Fibroblast of skin of left quadriceps (primary cell): ENCODE data around the gene HPCAL1.

Experiments
- DNase-seq, 2 experiments: peaks; one replicate each; pipeline ENCODE4 v3.0.0-alpha.2; 2013; ENCODE audit warnings: low read depth in 2 of 2

HPCAL1 gene

DNA sequence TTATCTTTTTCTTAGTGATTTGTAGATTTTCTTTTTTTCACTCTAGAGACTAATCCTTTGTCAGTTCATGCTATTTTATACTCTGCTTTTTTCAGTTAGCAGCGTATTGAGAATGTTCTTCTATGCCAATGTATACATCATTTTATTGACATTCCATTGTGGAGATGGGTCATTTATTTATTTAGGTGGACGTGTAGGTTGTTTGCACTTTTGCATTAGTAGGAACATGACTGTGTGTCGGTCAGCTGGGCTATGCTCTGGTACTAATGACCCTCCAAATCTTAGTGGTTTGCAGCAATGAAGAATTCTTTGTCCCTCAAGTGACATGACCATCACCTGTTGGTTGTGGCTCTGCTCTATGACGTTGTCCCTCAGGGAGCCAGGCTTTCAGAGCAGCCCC lies 33.6 kb downstream of the HPCAL1 start:
- no peak for DNase-seq

DNA sequence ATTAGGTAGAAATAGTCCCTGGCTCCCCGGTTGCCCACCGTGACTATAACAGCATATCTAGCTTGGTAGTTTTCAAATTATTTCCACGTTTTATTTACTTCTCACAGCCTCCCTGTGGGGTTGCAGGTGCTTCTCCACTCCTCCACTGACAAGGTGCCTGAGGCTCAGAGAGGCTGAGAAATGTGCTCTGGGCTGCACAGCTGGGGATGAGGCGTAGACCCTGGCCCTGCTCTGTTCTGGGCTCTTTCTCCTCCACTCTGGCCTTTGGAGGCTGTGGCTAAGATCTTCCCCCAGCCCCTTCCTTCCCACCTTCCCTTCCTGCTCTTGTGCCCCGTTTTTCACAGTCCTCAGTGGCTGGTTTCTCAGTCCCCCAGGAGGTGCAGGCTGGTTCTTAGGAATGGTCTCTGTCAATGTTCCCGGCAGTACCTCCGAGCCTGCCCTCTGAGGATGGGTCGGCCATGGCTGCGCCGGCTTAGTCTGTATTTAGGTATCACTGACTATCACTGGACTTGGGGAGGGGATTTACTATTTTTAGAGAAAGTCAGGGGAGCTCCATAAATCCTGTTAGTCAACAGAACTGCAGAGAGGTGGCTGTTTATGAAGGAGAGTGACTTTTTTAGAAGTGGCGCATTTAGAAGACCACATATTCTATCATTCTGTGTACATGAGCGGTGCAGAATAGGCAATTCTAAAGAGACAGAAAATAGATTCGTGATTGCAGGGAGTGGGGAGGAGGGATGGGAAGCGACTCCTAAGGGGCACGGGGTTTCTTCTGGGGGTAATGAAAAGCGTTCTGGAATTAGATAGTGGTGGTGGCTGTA lies 35.0 kb downstream of the HPCAL1 start:
- DNase-seq: no peak

DNA sequence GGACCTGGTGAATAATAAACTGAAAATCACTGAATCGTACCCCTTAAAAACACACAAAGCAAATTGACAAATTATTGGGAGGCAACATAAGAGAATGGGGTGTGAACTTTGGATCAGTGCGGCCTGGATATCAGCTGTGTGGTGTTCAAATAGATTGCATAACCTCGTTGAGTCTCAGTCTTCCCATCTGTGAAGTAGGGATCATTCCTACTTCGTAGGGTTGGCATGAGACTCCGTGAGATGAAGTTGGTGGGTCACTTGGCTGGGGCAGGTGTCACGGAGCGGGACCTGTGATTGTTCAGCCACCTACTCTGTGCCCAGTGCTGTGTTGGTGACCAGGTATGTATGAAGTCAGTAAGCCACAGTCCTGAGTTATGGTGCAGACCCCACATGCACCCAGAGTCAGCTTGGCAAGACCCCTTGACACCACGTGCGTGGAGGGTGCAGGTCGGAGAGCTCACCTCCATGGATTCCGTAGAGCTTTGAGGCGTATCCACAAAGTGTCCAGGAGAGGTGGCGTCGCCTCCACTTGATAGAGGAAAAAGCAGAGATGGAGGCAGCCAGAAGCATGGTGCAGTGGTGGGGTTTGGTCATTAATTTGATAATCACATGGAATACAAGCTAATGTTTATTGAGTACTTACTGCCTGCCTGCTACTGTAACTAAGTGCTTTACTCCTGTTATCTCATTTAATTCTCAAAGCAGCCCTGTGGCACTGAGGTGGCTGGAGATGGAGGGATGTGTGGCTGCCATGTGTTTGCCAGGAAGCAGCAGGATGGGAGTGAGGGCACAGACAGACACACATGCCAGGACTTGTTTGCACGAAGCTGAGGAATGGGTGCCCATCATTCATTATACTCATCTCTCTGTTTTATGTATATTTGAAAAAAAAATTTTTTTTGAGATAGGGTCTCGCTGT lies 35.8 kb downstream of the HPCAL1 start:
- DNase-seq: no peak

DNA sequence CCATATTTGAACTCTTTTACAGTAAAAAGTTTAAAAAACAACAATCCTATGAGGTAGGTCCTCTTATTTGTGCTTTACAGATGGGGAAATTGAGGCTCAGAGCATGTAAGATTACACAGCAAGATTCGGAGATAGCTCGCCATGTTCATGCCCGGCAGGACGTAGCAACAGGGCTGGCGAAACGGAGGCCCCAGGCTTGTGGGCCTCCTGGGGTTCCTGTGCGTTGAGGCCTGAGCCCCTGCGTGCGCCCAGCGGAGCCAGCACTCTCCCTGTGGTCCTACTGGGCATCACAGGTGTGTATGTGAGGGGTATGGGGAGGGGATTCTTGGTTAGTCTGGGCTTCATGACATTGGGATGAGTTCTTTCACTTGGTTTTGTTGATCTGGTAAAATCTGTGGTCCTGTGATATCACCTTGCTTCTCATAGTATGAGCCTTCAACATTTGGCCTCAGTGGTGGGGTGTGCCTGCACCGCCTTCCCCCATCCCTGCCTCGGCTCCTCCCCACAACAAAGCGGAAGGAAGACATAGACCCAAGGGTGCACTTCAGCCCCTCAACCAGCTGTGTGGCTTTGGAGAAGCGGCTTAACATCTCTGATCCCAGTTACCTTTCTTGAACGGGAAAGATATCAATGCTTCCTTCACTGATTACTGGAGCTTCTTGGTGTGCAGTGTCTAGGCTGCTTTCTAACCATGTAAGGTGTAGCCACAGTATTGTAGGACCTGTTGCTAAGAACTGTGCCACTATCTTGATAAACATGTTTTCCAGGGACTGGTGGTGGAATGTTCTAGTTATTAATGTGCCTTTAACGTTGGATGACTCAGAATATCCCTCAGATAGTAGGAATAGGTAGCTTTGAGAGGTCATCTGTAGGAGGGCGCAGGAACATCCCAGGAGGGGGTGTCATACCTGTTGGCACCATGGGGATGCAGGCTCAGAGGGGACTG lies 37.2 kb downstream of the HPCAL1 start:
- no peak for DNase-seq

DNA sequence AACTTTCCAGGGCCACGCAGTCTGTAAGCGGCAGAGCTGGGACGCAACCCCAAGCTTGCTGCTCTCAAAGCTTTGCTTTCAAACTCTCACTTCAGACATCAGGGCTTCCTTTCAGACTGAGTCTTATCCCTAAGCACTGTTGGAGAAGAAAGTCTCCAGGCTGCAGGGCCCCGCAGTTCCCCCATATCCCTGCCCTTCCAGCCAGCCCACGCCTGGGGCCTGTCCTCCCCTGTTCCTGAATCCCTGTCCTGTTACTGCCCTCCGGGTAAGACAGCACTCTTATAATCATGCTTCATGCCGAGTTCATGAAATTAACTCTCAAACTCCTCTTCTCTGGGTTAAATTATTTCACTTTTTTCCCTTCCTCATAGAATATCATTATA lies 37.9 kb downstream of the HPCAL1 start:
- no peak for DNase-seq

DNA sequence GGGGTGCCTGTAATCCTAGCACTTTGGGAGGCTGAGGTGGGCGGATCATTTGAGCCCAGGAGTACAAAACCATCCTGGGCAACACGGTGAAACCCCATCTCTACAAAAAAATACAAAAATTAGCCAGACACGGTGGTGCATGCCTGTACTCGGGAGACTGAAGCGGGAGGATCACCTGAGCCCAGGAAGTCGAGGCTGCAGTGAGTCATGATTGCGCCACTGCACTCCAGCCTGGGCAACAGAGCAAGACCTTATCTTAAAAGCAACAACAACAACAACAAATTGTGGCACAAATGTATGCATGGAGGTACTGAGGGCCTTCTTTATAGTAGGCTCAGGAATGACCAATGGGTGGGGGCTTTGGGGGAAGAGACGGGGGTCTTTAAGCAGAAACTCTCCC lies 38.5 kb downstream of the HPCAL1 start:
- DNase-seq: no peak

DNA sequence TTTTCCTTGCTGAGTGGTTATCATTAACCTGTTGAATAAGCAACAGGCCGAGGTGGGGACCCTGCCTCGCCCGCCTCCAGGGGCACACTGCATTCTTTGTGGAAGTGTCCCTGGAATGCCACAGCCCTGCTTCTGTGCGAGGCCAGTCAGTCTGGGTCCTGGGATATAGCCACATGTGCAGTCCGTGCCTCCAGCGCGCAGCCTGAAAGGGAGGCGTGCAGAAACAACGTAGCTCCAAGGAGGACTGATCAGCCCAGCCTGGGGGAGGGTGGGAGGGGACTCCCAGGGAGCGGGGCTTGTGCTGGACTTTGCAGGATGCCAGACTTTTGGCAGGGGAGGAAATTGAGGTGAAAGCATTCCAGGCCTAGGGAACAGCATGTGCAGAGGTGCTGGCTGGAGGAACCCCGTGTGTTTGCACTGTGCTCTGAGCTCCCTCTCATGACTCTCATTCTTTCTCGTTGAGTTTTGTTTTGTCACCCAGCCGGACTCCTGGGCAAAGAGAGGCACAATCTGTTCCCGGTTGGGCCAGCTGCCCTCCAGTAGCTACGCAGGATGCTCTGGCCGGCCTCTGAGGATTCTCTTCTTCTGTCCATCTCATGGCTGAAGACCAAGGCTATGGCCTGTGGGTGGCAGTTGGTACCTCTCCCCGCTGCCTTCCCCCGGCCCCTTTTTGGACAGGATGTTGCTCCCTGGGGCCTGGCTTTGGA lies 39.7 kb downstream of the HPCAL1 start:
- DNase-seq: no peak

DNA sequence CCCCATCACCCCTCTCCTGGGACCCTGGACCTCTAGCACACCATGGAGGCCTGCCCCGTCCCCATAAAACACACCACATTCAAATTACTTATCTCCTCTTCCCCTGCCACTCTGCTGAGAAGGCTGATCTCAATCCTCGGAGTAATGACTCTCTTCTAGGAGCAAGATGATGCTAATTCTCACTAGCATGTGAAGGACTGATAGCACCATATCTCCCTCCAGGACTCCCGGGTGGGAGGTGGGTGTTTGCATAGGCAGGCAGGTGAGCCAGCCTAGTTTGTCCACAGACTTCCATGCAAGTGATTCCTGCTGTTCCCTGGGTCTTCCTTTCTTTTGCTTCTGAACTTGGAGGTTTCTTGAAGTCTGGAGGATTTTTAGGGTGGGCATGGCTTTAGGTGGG lies 40.5 kb downstream of the HPCAL1 start:
- DNase-seq: no peak

DNA sequence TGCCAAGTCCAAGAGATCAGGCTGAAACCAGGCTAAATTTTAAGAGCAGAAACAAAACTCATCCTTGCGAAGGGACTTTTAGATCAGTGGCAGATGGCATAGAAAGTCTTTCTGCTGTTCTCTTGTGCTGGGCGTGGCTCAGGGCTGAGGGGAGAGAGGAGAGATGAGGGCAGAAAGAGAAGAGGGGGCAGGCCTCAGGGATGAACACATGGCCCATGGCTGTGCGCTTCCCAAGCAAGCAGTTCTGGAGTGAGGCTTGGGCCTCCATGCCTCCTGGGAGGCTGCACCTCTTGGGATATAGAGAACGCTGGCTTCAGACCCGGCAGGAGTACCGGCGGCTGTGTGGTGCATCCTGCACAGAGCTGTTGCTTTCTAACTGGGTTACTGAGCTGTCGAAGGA lies 41.0 kb downstream of the HPCAL1 start:
- no peak for DNase-seq

DNA sequence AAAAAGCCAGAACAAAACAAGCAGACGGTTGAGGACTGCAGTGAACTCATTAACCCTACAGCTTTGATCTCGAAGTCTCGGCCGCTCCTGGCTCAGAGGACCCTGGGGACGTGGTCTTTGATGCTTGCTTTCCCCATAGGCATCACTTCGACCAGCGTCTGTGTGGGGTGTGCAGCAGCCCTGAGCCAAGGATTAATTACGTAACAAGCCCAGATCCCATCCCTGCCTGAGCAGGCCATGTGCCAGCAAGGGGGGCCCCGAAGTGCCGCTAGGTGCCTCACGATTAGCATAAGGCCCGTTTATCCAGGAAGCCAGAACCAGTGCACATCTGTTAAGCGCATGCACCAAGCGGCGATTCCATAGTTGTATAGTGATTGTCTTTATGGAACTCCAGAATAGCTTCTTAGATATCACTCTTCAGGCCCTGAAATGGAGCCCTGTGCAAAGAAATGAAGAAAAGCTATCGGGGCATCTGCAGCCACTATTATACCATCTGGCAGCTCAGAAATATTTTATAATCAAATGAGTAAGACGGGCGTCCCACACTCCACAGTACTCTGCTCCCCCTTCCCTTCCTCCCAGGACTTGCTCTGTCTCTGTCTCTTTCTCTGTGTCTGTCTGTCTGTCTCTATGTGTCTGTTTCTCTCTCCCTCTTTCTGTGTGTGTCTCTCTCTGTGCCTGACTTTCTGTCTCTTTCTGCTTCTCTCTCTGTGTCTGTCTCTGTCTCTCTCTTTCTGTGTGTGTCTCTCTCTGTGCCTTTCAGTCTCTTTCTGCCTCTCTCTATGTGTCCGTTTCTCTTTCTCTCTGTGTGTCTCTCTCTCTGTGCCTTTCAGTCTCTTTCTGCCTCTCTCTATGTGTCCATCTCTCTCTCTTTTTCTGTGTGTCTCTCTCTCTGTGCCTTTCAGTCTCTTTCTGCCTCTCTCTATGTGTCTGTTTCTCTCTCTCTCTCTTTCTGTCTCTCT lies 41.7 kb downstream of the HPCAL1 start:
- no peak for DNase-seq

DNA sequence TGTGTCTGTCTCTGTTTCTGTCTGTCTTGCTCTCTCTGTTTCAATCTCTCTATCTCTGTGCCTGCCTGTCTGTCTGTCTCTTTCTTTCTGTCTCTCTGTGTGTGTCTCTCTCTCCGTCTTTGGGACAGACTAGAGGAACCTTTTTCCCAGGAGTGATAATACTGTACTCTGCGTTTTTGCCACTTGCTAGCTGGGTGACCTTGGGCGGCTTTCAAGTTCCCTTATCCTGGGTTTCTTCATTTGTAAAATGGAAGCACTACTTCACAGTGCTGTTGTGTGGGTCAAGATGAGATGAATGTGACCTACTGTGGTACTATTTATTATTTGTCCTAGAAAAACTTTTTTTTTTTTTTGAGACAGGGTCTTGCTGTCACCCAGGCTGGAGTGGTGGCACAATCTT lies 42.4 kb downstream of the HPCAL1 start:
- no peak for DNase-seq

DNA sequence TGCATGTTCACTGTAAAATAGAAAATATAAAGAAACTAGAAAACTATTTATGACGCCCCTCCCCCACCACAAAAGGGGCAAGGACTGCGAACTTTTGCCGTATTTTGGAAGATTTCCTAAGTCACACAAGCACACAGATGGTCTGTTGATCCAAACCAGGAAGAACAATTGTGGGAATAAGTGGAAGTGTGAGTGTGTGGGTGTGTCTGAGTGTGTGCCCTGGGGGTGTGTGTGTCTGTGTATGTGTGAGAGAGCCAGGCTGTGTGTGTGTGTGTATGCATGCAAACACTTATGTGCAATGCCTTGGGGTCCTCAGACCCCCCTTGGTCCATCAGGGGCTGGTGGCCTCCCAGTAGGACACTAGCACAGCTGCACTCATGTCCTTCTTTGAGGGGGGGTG lies 43.1 kb downstream of the HPCAL1 start:
- DNase-seq: no peak

DNA sequence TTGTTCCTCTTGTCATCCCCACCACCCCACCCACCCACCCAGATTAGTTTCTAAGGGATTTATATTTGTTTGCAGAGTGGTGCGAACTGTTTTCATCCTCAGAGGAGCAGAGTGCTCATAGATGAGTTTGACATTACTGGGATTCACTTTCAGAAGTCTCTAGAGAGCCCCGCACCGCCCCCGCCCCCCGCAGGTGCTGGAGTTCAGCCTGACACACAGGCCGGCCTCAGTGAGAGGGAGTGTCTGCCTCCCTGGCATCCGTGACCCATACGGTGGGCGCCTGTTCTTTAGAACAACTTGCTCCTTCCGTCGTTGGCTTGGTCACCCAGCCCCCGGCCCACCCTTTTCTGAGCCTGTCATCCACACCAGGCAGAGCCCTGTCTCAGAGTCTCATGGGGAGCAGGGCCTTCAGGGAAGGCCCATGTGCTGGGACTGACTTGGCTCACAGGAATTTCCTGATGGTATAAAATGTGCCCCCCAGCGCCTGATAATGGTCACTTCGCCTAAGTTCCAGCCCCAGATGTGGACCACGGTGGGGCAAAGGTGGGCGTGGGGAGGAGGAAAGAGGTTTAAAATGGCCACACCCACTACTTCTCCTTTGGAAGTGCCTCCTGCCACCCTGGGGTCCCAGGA lies 44.3 kb downstream of the HPCAL1 start:
- DNase-seq: no peak

DNA sequence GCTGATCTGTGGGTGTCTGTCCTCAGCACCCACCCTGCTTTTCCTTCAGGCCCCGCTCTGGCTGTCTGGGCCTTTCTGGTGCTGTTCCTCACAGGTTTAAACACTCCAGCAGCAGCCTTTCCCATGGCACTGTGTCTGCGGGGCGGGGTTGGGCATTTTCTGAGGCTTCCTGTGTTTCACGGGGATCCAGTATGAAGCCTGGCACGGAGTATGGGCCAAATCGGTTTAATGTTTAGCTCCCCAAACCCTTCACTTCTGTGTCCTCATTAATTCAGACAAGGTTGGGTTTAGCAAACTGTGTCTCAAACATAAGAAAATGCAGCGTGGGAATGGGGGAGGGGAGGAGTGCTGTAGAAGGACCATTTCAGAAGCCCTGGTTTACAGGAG lies 44.9 kb downstream of the HPCAL1 start:
- no peak for DNase-seq

DNA sequence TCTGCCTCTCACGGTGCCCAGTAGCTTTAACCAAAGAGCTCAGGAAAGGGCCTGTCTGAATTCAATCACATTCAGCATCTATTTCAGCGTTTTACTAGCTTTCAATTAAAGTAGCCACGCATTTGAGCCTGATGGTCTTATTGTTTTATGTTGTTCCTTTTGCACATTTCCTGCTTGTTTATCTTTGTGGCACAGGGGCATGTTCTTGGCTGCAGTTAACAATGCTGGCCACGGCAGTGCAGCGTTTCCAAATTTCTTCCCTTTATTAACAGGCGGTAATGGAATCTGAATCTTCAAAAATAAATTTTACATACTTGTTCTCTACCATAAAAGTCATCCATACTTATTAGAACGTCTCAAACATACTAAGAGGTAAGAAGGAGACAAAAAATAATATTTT lies 46.2 kb downstream of the HPCAL1 start:
- DNase-seq: no peak

DNA sequence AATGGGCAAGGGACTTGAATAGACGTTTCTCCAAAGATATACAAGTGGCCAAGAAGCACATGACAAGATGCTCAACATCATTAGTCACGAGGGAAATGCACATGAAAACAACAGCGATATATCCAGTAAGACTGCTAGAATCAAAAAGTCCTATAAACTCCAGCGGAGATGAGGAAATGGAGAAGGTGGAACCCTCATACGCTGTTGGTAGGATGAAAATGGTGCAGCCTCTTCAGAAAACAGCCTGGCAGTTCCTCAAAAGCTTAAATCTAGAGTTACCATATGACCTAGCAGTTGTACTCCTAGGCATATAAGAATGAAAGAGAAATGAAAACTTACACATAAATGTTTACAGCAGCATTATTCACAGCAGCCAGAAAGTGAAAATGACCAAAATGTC lies 48.1 kb downstream of the HPCAL1 start:
- DNase-seq: no peak

DNA sequence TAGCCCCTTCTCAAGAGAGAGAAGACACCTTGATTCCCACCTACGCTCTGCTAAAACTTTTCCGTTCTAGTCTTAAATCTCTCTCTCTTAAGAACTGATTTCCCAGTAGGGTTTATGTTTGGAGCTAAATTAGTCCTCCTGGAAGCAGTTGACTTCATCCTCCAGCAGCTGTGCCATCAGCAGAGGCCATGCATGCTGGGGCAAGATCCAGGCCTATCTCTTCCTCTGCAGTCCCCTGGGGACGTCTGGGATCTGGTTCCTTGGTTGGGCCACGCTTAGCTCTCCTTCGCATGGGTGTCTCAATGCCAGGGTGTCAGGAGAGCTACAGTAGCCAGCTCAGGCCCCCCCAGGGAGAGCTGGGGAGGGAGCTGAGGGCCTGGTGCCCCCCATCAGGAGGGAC lies 49.7 kb downstream of the HPCAL1 start:
- no peak for DNase-seq

DNA sequence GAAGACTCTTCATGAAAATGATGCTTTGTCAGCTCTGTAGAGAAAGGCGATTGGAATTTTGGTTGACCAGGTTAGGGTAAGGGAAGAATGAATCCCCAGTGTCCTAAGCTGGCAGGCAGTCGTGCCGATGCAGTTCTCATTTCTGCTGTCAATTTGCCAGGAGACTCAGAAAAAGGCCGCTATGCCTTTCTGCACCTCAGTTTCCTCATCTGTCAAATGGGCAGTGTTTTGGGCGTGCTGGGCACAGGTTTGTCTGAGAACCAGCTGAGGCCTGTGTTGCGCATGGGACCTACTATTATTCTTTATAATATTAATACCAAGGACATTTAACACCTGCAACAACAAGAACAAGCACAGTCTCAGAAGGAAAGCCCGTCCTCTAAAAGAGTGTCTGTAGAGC lies 50.3 kb downstream of the HPCAL1 start:
- DNase-seq: no peak

DNA sequence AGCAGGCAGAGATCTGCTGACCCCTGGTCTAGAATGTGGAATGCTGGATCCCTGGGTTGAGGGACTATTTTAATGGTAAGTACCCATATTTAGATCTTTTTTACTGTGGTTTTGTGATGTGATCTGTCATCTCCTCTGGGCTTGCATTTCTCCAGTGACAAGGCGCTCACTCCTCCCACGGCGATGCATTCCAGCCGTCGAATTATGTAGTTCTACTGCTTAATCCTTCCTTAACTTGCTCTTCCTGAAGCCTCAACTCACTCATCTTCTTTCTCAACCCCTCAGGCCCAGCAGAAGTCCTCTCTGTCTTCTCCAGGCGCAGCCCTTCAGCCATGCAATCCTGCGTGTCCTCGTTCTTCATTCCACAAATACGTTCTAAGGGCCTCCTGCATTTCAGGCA lies 51.2 kb downstream of the HPCAL1 start:
- no peak for DNase-seq

DNA sequence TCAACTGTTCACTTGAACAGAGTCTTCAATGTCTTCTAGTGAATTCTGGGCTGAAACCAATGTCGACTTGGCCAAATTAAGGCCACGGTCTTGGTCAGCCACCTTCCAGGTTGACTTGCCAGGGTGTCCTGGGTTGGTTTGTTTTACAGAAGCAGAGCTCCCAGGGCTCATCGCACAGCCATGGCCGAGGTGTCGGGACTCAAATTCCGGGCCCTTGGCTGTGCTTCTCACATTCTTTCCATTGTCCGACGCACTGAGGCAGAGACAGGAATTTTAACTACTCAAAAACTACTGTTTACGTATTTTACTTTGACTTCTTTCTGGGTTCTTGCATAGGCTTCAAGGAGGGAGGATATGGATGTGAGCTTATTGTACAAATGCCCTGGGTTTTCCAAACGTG lies 51.7 kb downstream of the HPCAL1 start:
- no peak for DNase-seq
